ENCODE results near the gene EXOC2.

DNA sequence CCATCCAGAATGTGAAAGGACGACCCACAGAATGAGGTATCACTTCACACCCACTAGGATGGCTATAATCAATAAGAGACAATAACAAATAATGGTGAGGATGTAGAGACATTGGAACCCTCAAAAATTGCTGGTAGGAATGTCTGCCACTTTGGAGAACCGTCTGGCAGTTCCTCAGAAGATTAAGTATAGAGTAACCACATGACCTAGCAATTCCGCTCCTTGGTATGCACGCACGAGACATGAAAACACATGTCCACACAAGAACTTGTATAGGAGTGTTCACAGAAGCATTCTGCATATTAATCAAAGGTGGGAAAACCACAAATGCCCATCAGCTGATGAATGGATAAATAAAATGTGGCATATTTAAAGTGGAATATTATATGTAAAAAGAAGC lies 200.8 kb downstream of the EXOC2 start:
- TF ChIP-seq, protein P1, sequence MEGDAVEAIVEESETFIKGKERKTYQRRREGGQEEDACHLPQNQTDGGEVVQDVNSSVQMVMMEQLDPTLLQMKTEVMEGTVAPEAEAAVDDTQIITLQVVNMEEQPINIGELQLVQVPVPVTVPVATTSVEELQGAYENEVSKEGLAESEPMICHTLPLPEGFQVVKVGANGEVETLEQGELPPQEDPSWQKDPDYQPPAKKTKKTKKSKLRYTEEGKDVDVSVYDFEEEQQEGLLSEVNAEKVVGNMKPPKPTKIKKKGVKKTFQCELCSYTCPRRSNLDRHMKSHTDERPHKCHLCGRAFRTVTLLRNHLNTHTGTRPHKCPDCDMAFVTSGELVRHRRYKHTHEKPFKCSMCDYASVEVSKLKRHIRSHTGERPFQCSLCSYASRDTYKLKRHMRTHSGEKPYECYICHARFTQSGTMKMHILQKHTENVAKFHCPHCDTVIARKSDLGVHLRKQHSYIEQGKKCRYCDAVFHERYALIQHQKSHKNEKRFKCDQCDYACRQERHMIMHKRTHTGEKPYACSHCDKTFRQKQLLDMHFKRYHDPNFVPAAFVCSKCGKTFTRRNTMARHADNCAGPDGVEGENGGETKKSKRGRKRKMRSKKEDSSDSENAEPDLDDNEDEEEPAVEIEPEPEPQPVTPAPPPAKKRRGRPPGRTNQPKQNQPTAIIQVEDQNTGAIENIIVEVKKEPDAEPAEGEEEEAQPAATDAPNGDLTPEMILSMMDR (IDR thresholded peaks at IDR 0.05; ENCODE audit: low read depth, low read length) = no peak
- no peak for TF ChIP-seq MYC (IDR thresholded peaks at IDR 0.05; ENCODE audit: low read depth, low read length)
